Lower lobe of right lung (tissue), 2 donors: ENCODE results near the gene OSBPL5. TPM values are rescaled to one million over a fixed set of nuclear protein-coding genes. Genes with fewer than 3 reads are reported as not detected.

Experiments used
- ATAC-seq, 2 donors: fragments of 200-7000 bp; cut with Tn5 transposase; one replicate each; pipeline ENCODE4 v1.9.1; 2020 to 2022; ENCODE audit warnings: mild to moderate bottlenecking in 2 of 2, moderate library complexity in 2 of 2
- DNase-seq: peaks from one replicate; pipeline ENCODE4 v3.0.0-alpha.2; 2020
- H3K27ac ChIP-seq: fragments of 200-600 bp; one replicate; pipeline ENCODE4 v1.8.0; 2022
- H3K27me3 ChIP-seq: fragments of 200-600 bp; one replicate; pipeline ENCODE4 v1.8.0; 2022; ENCODE audit warnings: low read depth
- H3K36me3 ChIP-seq: fragments of 200-600 bp; one replicate; pipeline ENCODE4 v1.8.0; 2022; ENCODE audit warnings: mild to moderate bottlenecking
- H3K4me1 ChIP-seq: fragments of 200-600 bp; one replicate; pipeline ENCODE4 v1.8.0; 2022
- H3K4me3 ChIP-seq: fragments of 200-600 bp; one replicate; pipeline ENCODE4 v1.8.0; 2022; ENCODE audit warnings: mild to moderate bottlenecking
- H3K9me3 ChIP-seq: fragments of 200-600 bp; one replicate; pipeline ENCODE4 v1.8.0; 2022
- CTCF ChIP-seq: fragments of 200-600 bp; IDR thresholded peaks from one replicate; pipeline ENCODE4 v1.8.0; 2022; ENCODE audit warnings: antibody characterized with exemption, mild to moderate bottlenecking
- intact Hi-C: fragments of 100-400 bp; cut with DNase I; formaldehyde crosslinking; loops from one replicate; pipeline ENCODE4 v1.11.0; 2022
- total RNA-seq: library from RNA; stranded (reverse); fragmentation: NEBNext Ultra II Directional; extraction: Animal tissue kit (Norgen Biotek cat#: 25700); gene quantifications from one replicate; pipeline ENCODE4 v1.2.1, GENCODE V29; 2021
- donor health status: DM: no; HTN: yes; CAD: no; lungs with severe emphysema.

Gene OSBPL5
- total RNA-seq, 1 donor from 2014 or later: 46.2 TPM

GRCh38 chr11:3206922-3207204, 41.8 kb upstream of the OSBPL5 start:
- no peak for DNase-seq
- H3K27me3 ChIP-seq: peaks cover 23% of the 10 kb centered on the region
- ATAC-seq: no peak
- H3K4me3 ChIP-seq: no peak overlapping the region
- no peak overlapping the region for H3K27ac ChIP-seq
- intact Hi-C loops: no loop called here
- H3K4me1 ChIP-seq: peaks cover 10% of the 10 kb centered on the region
- peaks cover 7% of the 10 kb centered on the region for H3K9me3 ChIP-seq
- no peaks in the 10 kb centered on the region for H3K36me3 ChIP-seq
- no peak for TF ChIP-seq CTCF

- DNase-seq: peak; percentile 24
- no peaks in the 10 kb centered on the region for H3K36me3 ChIP-seq
Measured at GRCh38 chr11:3206156-3206921, 41.2 kb upstream of the OSBPL5 start.

GRCh38 chr11:3205261-3206155, 40.4 kb upstream of the OSBPL5 start:
- no peak for ATAC-seq
- no peak overlapping the region for H3K27ac ChIP-seq
- peaks cover 36% of the 10 kb centered on the region for H3K27me3 ChIP-seq
- H3K9me3 ChIP-seq: no peaks in the 10 kb centered on the region
- H3K36me3 ChIP-seq: no peaks in the 10 kb centered on the region
- peak; percentile 19 for DNase-seq
- no peak overlapping the region for H3K4me3 ChIP-seq
- peaks cover 10% of the 10 kb centered on the region for H3K4me1 ChIP-seq
- intact Hi-C loops: no loop called here
- TF ChIP-seq CTCF: no peak

More at GRCh38 chr11:3206156-3206921, 41.2 kb upstream of the OSBPL5 start:
- no peak overlapping the region for H3K4me3 ChIP-seq
- H3K27ac ChIP-seq: no peak overlapping the region
- peaks cover 28% of the 10 kb centered on the region for H3K27me3 ChIP-seq
- no peak for TF ChIP-seq CTCF
- intact Hi-C loops: no loop called here
- peaks cover 10% of the 10 kb centered on the region for H3K4me1 ChIP-seq
- peak in 1 of 2 donors; percentile 13 for ATAC-seq
- peaks cover 4% of the 10 kb centered on the region for H3K9me3 ChIP-seq

- intact Hi-C loops: no loop called here
- ATAC-seq (no peak), DNase-seq (no peak)
- H3K9me3 ChIP-seq: no peaks in the 10 kb centered on the region
- no peaks in the 10 kb centered on the region for H3K36me3 ChIP-seq
- H3K4me3 ChIP-seq: no peak overlapping the region
- H3K27ac ChIP-seq: no peak overlapping the region
- peaks cover 10% of the 10 kb centered on the region for H3K4me1 ChIP-seq
- peaks cover 44% of the 10 kb centered on the region for H3K27me3 ChIP-seq
- no peak for TF ChIP-seq CTCF
Measured at GRCh38 chr11:3204141-3205015, 39.3 kb upstream of the OSBPL5 start.
